Liver (tissue), 9 donors: ENCODE results near the gene NFIA. TPM values are rescaled to one million over a fixed set of nuclear protein-coding genes. Genes with fewer than 3 reads are reported as not detected.

Experiments
- DNase-seq: peaks from one replicate; pipeline ENCODE4 v3.0.0-alpha.2; 2017; ENCODE audit warnings: low spot score
- H3K27ac ChIP-seq, 2 donors: one replicate each; pipeline ENCODE4 v1.7.0; 2013; ENCODE audit warnings: inconsistent platforms in 2 of 2, low read length in 2 of 2, control low read depth in 1 of 2, low read depth in 1 of 2, mild to moderate bottlenecking in 1 of 2
- H3K27me3 ChIP-seq, 4 donors: one replicate each; pipeline versions ENCODE4 v1.6.1 to v1.7.0; 2013; ENCODE audit warnings: low read length in 3 of 4, inconsistent platforms in 1 of 4, mild to moderate bottlenecking in 1 of 4, moderate library complexity in 1 of 4; ENCODE audit not compliant: control insufficient read depth in 4 of 4, insufficient read depth in 4 of 4
- H3K36me3 ChIP-seq, 4 donors: one replicate each; pipeline versions ENCODE4 v1.6.1 to v1.7.0; 2013; ENCODE audit warnings: low read length in 3 of 4, mild to moderate bottlenecking in 3 of 4, low read depth in 1 of 4, moderate library complexity in 1 of 4; ENCODE audit not compliant: control insufficient read depth in 4 of 4, insufficient read depth in 3 of 4
- H3K4me1 ChIP-seq, 4 donors: one replicate each; pipeline versions ENCODE4 v1.6.1 to v1.7.0; 2013; ENCODE audit warnings: low read length in 3 of 4, mild to moderate bottlenecking in 3 of 4, moderate library complexity in 1 of 4; ENCODE audit not compliant: control insufficient read depth in 4 of 4, insufficient read depth in 4 of 4
- H3K4me3 ChIP-seq, 3 donors: one replicate each; pipeline versions ENCODE4 v1.6.1 to v1.7.0; 2013; ENCODE audit warnings: low read length in 3 of 3, control low read depth in 1 of 3, low read depth in 1 of 3, mild to moderate bottlenecking in 1 of 3
- H3K9ac ChIP-seq, 2 donors: one replicate each; pipeline ENCODE4 v1.7.0; 2013; ENCODE audit warnings: low read length in 2 of 2, mild to moderate bottlenecking in 2 of 2, moderate library complexity in 2 of 2, control low read depth in 1 of 2, low read depth in 1 of 2
- H3K9me3 ChIP-seq, 4 donors: one replicate each; pipeline versions ENCODE4 v1.6.1 to v1.7.0; 2013; ENCODE audit warnings: low read length in 3 of 4; ENCODE audit not compliant: control insufficient read depth in 4 of 4
- ATF3 ChIP-seq: IDR thresholded peaks from 2 replicates; pipeline ENCODE4 v1.6.1; 2016; ENCODE audit warnings: antibody characterized with exemption
- CTCF ChIP-seq: fragments of 150-350 bp; IDR thresholded peaks from 2 replicates; pipeline ENCODE4 v1.5.1; 2017; ENCODE audit warnings: improper control_type of control experiment, low read depth, low read length; ENCODE audit not compliant: missing input control
- EGR1 ChIP-seq, 2 donors: IDR thresholded peaks; 2 replicates each; pipeline ENCODE4 v1.6.1; 2016 to 2018; ENCODE audit warnings: antibody characterized with exemption in 2 of 2, low read depth in 2 of 2
- FOXA1 ChIP-seq: IDR thresholded peaks from 2 replicates; pipeline ENCODE4 v1.6.1; 2016; ENCODE audit warnings: antibody characterized with exemption
- FOXA2 ChIP-seq: IDR thresholded peaks from 2 replicates; pipeline ENCODE4 v1.6.1; 2016; ENCODE audit warnings: antibody characterized with exemption
- GABPA ChIP-seq, 2 donors: IDR thresholded peaks in 1 of 2; conservative IDR thresholded peaks in 1 of 2; 2 replicates each; pipeline ENCODE4 v1.6.1; 2016; ENCODE audit warnings: antibody characterized with exemption in 2 of 2, mild to moderate bottlenecking in 1 of 2, moderate library complexity in 1 of 2
- HNF4A ChIP-seq, 2 donors: conservative IDR thresholded peaks; 2 replicates each; pipeline ENCODE4 v1.6.1; 2016; ENCODE audit warnings: antibody characterized with exemption in 2 of 2, mild to moderate bottlenecking in 2 of 2
- HNF4G ChIP-seq: IDR thresholded peaks from 2 replicates; pipeline ENCODE4 v1.6.1; 2016; ENCODE audit warnings: antibody characterized with exemption
- JUND ChIP-seq, 2 donors: IDR thresholded peaks; 2 replicates each; pipeline ENCODE4 v1.6.1; 2016; ENCODE audit warnings: antibody characterized with exemption in 2 of 2
- MAX ChIP-seq: IDR thresholded peaks from 2 replicates; pipeline ENCODE4 v1.6.1; 2016; ENCODE audit warnings: antibody characterized with exemption
- NR2F2 ChIP-seq: IDR thresholded peaks from 2 replicates; pipeline ENCODE4 v1.6.1; 2016; ENCODE audit warnings: antibody characterized with exemption
- RAD21 ChIP-seq, 2 donors: IDR thresholded peaks; 2 replicates each; pipeline ENCODE4 v1.6.1; 2016; ENCODE audit warnings: antibody characterized with exemption in 2 of 2, mild to moderate bottlenecking in 2 of 2
- REST ChIP-seq: IDR thresholded peaks from 2 replicates; pipeline ENCODE4 v1.6.1; 2016; ENCODE audit warnings: antibody characterized with exemption, mild to moderate bottlenecking
- RXRA ChIP-seq, 2 donors: IDR thresholded peaks; 2 replicates each; pipeline ENCODE4 v1.6.1; 2017 to 2018; ENCODE audit warnings: antibody characterized with exemption in 2 of 2, mild to moderate bottlenecking in 1 of 2
- SP1 ChIP-seq: IDR thresholded peaks from 2 replicates; pipeline ENCODE4 v1.6.1; 2018; ENCODE audit warnings: antibody characterized with exemption, mild to moderate bottlenecking
- TAF1 ChIP-seq: conservative IDR thresholded peaks from 2 replicates; pipeline ENCODE4 v1.6.1; 2016; ENCODE audit warnings: antibody characterized with exemption, mild to moderate bottlenecking
- YY1 ChIP-seq: IDR thresholded peaks from 2 replicates; pipeline ENCODE4 v1.6.1; 2016; ENCODE audit warnings: antibody characterized with exemption, mild to moderate bottlenecking
- ZBTB33 ChIP-seq: IDR thresholded peaks from 2 replicates; pipeline ENCODE4 v1.6.1; 2016; ENCODE audit warnings: antibody characterized with exemption
- WGBS: extraction: QIAGEN DNeasy Blood & Tissue Kit; methylation state at CpG from one replicate; pipeline ENCODE4 v1.1.7; 2013; 5-methylcytosine and 5-hydroxymethylcytosine counted together
- polyA plus RNA-seq, 2 donors: library from polyadenylated mRNA; stranded (reverse) in 1 of 2; unstranded in 1 of 2; fragments of 200-250 nt in 1 of 2; fragments of >200 nt in 1 of 2; fragmentation: Nextera tagmentation in 1 of 2; extraction: Ambion mirVana in 1 of 2; gene quantifications; one replicate each; pipeline versions ENCODE4 v1.2.1 to v1.2.3, GENCODE V29; 2013 to 2015
- total RNA-seq, 2 donors: library from RNA; depleted of rRNA; stranded (reverse); fragments of >200 nt; gene quantifications; one replicate each; pipeline ENCODE4 v1.2.3, GENCODE V29; 2014
- donor health status: healthy.
- donor health status: healthy.
- donor health status: healthy.
- donor health status: healthy.
- donor health status: healthy.

Gene NFIA
- total and polyA plus RNA-seq, 4 donors: 6.8 to 53.7 (median 22.2) TPM

- DNase-seq: no peak
- Histone ChIP-seq H3K36me3 (no peaks in the 10 kb centered on the region), H3K27me3 (no peaks in the 10 kb centered on the region), H3K9ac (no peak overlapping the region), H3K27ac (no peak overlapping the region), H3K4me1 (peaks cover 6 to 33% (median 11%) of the 10 kb centered on the region in 4 donors), H3K9me3 (no peaks in the 10 kb centered on the region), H3K4me3 (no peak overlapping the region)
- TF ChIP-seq ATF3 (no peak), FOXA2 (no peak)
- WGBS: 97% methylated on average over 4 of the region's 4 CpGs
Observed at GRCh38 chr1:61133335-61134019, 51.1 kb downstream of the NFIA start.

- H3K9ac ChIP-seq: no peak overlapping the region
- H3K27ac ChIP-seq: no peak overlapping the region
- H3K4me1 ChIP-seq: peaks cover 9 to 50% (median 22%) of the 10 kb centered on the region in 4 donors
- H3K9me3 ChIP-seq: no peaks in the 10 kb centered on the region
- no peaks in the 10 kb centered on the region for H3K36me3 ChIP-seq
- TF ChIP-seq JUND (IDR thresholded peaks at IDR 0.05) (no peak), RXRA (IDR thresholded peaks at IDR 0.05) (no peak), CTCF (no peak), YY1 (no peak), TAF1 (no peak), FOXA2 (no peak), GABPA (IDR thresholded peaks at IDR 0.05 in 1 of 2, conservative IDR thresholded peaks at IDR 0.05 in 1 of 2) (no peak), FOXA1 (no peak), HNF4A (conservative IDR thresholded peaks at IDR 0.05) (no peak), REST (no peak), SP1 (no peak), HNF4G (no peak), ZBTB33 (no peak), NR2F2 (no peak), MAX (no peak), ATF3 (no peak), RAD21 (IDR thresholded peaks at IDR 0.05) (no peak), EGR1 (IDR thresholded peaks at IDR 0.05; ENCODE audit: low read depth in 2 of 2) (no peak)
- WGBS: 96% methylated on average over 3 of the region's 3 CpGs
- no peaks in the 10 kb centered on the region for H3K27me3 ChIP-seq
- no peak overlapping the region for H3K4me3 ChIP-seq
- no peak for DNase-seq
Observed at GRCh38 chr1:61135291-61135690, 52.9 kb downstream of the NFIA start.
